Kidney epithelial cell (primary cell): ENCODE results near the gene CRB1. TPM values are rescaled to one million over a fixed set of nuclear protein-coding genes. Genes with fewer than 3 reads are reported as not detected.
"Not testable (repeated sequence)": the region's sequence is repeated elsewhere in the genome, so short reads cannot be mapped to it uniquely, and the experiment has no call there.

Experiments used
- DNase-seq: peaks from one replicate; pipeline ENCODE4 v3.0.0-alpha.2; 2010; ENCODE audit warnings: low read depth
- H3K27me3 ChIP-seq: 2 replicates; pipeline ENCODE4 v1.6.0; 2011; ENCODE audit warnings: low read length; ENCODE audit not compliant: control insufficient read depth, insufficient read depth
- H3K36me3 ChIP-seq: 2 replicates; pipeline ENCODE4 v1.5.1; 2011; ENCODE audit warnings: low read length; ENCODE audit not compliant: control insufficient read depth, insufficient read depth
- H3K4me3 ChIP-seq: 2 replicates; pipeline ENCODE4 v1.5.1; 2011; ENCODE audit warnings: low read depth, mild to moderate bottlenecking, control low read depth, low read length
- CTCF ChIP-seq: IDR thresholded peaks from 2 replicates; pipeline ENCODE4 v1.5.1; 2011; ENCODE audit warnings: mild to moderate bottlenecking, moderate library complexity, low read length, control low read depth, inconsistent platforms; ENCODE audit not compliant: insufficient read depth, poor library complexity, severe bottlenecking
- total RNA-seq: library from RNA; depleted of rRNA; stranded (reverse); fragments of >200 nt; gene quantifications from 2 replicates; pipeline ENCODE4 v1.2.3, GENCODE V29; 2015

The CRB1 gene
- total RNA-seq, 1 donor from 2014 or later = 0.33 TPM

GRCh38 chr1:197394831-197395608 lies 127.0 kb downstream of the CRB1 start:
- Histone ChIP-seq H3K4me3 (no peak overlapping the region), H3K36me3 (no peaks in the 10 kb centered on the region), H3K27me3 (no peaks in the 10 kb centered on the region)
- no peak for TF ChIP-seq CTCF
- no peak for DNase-seq

- TF ChIP-seq CTCF = no peak
- Histone ChIP-seq H3K27me3 (no peaks in the 10 kb centered on the region), H3K36me3 (no peaks in the 10 kb centered on the region), H3K4me3 (no peak overlapping the region)
- no peak for DNase-seq
Measured at GRCh38 chr1:197397895-197398294, 129.8 kb downstream of the CRB1 start.

DNA sequence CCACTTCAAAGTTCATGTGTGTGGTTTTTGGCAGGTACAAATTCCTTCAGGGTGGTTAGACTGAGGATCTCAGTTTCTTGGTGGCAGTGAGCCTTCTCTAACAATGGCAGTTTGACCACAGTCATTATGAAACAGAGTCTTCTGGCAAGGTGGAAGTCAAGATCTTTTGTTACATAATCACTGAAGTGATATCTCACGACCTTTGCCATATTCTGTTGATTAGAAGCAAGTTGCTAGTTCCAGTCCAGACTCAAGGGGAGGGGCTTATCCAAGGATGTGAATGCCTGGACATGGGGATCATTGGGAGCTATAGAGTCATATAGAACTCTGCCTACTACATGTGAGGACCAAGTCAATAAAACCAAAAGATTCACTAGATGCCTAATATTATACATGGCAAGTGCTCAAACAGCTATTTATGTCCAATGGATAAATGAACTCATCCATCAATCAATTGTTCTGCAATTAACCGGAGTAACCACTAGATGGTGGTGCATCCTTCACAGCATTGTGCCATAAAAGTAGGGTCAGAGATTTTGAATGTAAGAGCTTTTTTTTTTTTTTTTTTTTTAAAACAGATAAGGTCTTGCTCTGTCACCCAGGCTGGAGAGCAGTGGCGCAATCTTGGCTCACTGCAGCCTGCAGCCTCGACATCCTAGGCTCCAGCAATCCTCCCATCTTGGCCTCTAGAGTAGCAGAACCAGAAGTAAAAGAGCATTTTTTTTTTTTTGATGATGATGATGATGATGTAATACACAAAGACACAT lies 131.9 kb downstream of the CRB1 start:
- H3K4me3 ChIP-seq = no peak overlapping the region
- peak; percentile 65 for TF ChIP-seq CTCF
- no peaks in the 10 kb centered on the region for H3K27me3 ChIP-seq
- DNase-seq = peak; percentile 1
- H3K36me3 ChIP-seq = no peaks in the 10 kb centered on the region

DNA sequence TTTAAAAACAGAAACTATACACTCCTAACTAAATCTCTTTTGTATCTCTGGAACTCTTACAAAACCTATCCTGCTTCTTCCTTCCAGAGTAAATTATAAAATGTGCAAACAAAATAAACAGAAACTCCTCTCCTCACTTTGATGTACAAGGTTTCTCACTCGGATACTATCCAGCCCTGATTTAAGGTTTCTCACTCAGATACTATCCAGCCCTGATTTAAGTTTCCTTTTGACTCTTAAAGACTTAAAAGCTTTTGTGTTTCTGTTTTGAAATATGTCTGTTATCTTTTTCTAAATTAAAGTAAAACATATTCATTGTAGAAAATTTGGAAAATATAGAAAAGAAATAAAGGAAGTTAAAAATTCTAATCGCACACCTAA lies 132.5 kb downstream of the CRB1 start:
- no peaks in the 10 kb centered on the region for H3K36me3 ChIP-seq
- H3K4me3 ChIP-seq = no peak overlapping the region
- DNase-seq = no peak
- H3K27me3 ChIP-seq = no peaks in the 10 kb centered on the region
- TF ChIP-seq CTCF = no peak

DNA sequence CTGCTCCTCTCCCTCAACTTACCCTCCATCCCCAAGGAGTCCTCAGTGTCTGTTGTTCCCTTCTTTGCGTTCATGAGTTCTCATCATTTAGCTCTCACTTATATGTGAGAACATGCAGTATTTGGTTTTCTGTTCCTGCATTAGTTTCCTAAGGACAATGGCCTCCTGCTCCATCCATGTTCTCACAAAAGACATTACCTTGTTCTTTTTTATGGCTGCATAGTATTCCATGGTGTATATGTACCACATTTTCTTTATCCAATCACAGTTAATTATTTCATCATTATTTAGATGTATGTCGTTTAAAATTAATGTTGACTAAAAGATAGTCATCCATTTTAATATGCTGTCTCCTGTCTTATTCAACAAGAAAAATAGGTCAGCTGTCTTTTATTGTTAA lies 134.1 kb downstream of the CRB1 start:
- Histone ChIP-seq H3K36me3 (no peaks in the 10 kb centered on the region), H3K4me3 (no peak overlapping the region), H3K27me3 (no peaks in the 10 kb centered on the region)
- no peak for TF ChIP-seq CTCF
- no peak for DNase-seq

GRCh38 chr1:197404774-197405173 lies 136.7 kb downstream of the CRB1 start:
- not testable (repeated sequence) for H3K36me3 ChIP-seq, DNase-seq, H3K27me3 ChIP-seq, H3K4me3 ChIP-seq

DNA sequence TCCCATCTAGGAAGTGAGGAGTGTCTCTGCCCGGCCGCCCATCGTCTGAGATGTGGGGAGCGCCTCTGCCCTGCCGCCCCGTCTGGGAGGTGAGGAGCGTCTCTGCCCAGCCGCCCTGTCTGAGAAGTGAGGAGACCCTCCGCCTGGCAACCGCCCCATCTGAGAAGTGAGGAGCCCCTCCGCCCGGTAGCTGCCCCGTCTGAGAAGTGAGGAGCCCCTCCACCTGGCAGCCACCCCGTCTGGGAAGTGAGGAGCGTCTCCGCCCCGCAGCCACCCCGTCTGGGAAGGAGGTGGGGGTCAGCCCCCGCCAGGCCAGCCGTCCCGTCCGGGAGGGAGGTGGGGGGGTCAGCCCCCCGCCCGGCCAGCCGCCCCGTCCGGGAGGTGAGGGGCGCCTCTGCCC lies 137.6 kb downstream of the CRB1 start:
- H3K4me3 ChIP-seq, H3K27me3 ChIP-seq, H3K36me3 ChIP-seq, DNase-seq: not testable (repeated sequence)
